Glutamatergic neuron (in vitro differentiated cells): Measurements from ENCODE around the gene TOMM6. TPM values are rescaled to one million over a fixed set of nuclear protein-coding genes. Genes with fewer than 3 reads are reported as not detected.

Experiments used
- DNase-seq: peaks from one replicate; pipeline ENCODE4 v3.0.0; 2022
- H3K27ac Mint-ChIP-seq: one replicate; pipeline ENCODE4 v1.8.0; 2020; ENCODE audit warnings: mild to moderate bottlenecking, mixed read lengths, inconsistent platforms; ENCODE audit not compliant: unreplicated experiment
- H3K27me3 Mint-ChIP-seq: one replicate; pipeline ENCODE4 v1.8.0; 2020; ENCODE audit warnings: mild to moderate bottlenecking, moderate library complexity, mixed read lengths, inconsistent platforms; ENCODE audit not compliant: unreplicated experiment
- H3K36me3 Mint-ChIP-seq: one replicate; pipeline ENCODE4 v1.8.0; 2020; ENCODE audit warnings: mild to moderate bottlenecking, mixed read lengths, inconsistent platforms; ENCODE audit not compliant: unreplicated experiment
- H3K4me1 Mint-ChIP-seq: one replicate; pipeline ENCODE4 v1.8.0; 2020; ENCODE audit warnings: mild to moderate bottlenecking, low read depth, mixed read lengths, inconsistent platforms; ENCODE audit not compliant: unreplicated experiment
- H3K4me3 Mint-ChIP-seq: one replicate; pipeline ENCODE4 v1.8.0; 2020; ENCODE audit warnings: mild to moderate bottlenecking, mixed read lengths, inconsistent platforms; ENCODE audit not compliant: unreplicated experiment
- H3K9me3 Mint-ChIP-seq: one replicate; pipeline ENCODE4 v1.8.0; 2020; ENCODE audit warnings: mild to moderate bottlenecking, moderate library complexity, mixed read lengths, inconsistent platforms; ENCODE audit not compliant: unreplicated experiment
- CTCF ChIP-seq: fragments of 200-600 bp; sonication (generic); IDR thresholded peaks from one replicate; pipeline ENCODE4 v1.5.0; 2021; ENCODE audit not compliant: partially characterized antibody, unreplicated experiment
- total RNA-seq: library from RNA; stranded (reverse); fragmentation: NEBNext Ultra II Directional; extraction: Animal tissue kit (Norgen Biotek cat#: 25700); gene quantifications from one replicate; pipeline ENCODE4 v1.2.1, GENCODE V29; 2021; ENCODE audit not compliant: unreplicated experiment

The TOMM6 gene
- total RNA-seq, 1 donor from 2014 or later = 111 TPM

- Mint-ChIP-seq H3K27me3 (peaks cover 9% of the 10 kb centered on the region), H3K4me3 (no peak overlapping the region), H3K9me3 (peaks cover 1% of the 10 kb centered on the region), H3K4me1 (no peaks in the 10 kb centered on the region), H3K27ac (no peak overlapping the region), H3K36me3 (no peaks in the 10 kb centered on the region)
- TF ChIP-seq CTCF = no peak
- no peak for DNase-seq
Measured at GRCh38 chr6:41743406-41744235, 43.9 kb upstream of the TOMM6 start.

DNA sequence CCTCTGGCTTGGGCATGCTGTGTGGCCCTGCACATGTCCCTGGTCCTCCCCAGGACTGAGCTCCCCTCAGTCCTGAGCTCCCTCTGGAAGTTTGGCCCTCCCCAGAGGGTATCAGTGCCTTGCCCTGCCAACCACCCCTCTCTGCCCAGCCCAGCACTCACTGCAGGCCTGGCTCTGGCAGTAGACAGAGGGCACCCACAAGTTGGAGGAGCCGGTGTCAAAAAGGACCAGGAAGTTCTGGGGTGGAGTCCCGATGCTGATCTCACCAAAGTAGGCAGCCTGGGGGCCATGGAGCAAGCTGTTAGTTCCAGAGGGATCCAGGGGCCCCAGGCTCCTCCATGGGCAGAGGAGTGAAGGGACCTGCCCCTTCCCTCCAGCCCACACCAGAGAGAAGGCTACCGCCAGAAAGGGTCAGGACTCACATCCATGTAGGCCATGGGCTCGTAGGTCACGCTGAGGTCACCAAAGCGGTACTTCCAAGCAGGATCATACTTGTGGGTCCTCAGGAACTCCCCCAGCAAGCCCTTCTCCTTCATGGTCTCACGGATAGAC lies 43.2 kb upstream of the TOMM6 start:
- H3K36me3 Mint-ChIP-seq = no peaks in the 10 kb centered on the region
- no peak overlapping the region for H3K4me3 Mint-ChIP-seq
- no peak for TF ChIP-seq CTCF
- peaks cover 9% of the 10 kb centered on the region for H3K27me3 Mint-ChIP-seq
- H3K9me3 Mint-ChIP-seq = peaks cover 1% of the 10 kb centered on the region
- H3K4me1 Mint-ChIP-seq = no peaks in the 10 kb centered on the region
- H3K27ac Mint-ChIP-seq = no peak overlapping the region
- no peak for DNase-seq

DNA sequence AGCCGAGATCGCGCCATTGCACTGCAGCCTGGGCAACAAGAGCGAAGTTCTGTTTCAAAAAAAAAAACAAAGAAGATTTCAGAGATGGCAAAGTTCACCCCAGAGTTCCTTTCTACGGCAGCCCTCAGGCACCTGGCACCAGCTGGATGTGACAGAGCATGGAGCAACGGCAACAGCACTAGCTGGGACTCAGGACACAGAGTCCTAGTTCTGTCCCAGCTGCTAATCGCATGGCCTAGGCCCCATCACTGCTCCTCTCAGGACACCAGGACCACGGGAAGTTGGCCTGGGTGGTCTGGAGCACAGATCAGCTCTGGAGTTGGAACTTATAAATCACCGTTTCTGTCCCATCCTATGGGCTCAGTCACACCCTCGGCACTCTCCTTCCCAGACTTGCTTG lies 41.4 kb upstream of the TOMM6 start:
- DNase-seq = no peak
- H3K27me3 Mint-ChIP-seq = peaks cover 13% of the 10 kb centered on the region

GRCh38 chr6:41747256-41748101 lies 40.0 kb upstream of the TOMM6 start, which contains the start of gene PGC:
PGC (minus strand) TSS chr6:41747397; CDS start chr6:41747334, 63 bp downstream.
- Mint-ChIP-seq H3K9me3 (peaks cover 1% of the 10 kb centered on the region), H3K4me1 (no peaks in the 10 kb centered on the region), H3K4me3 (no peak within 1 kb of the TSS), H3K27me3 (peaks cover 11% of the 10 kb centered on the region), H3K27ac (no peak within 1 kb of the TSS), H3K36me3 (no peaks in the 10 kb centered on the region)
- DNase-seq = no peak
- no peak for TF ChIP-seq CTCF

More for the DNA sequence above, 41.4 kb upstream of the TOMM6 start:
- H3K4me1 Mint-ChIP-seq = no peaks in the 10 kb centered on the region
- no peak for TF ChIP-seq CTCF
- H3K4me3 Mint-ChIP-seq = no peak overlapping the region
- H3K9me3 Mint-ChIP-seq = peaks cover 1% of the 10 kb centered on the region
- H3K36me3 Mint-ChIP-seq = no peaks in the 10 kb centered on the region
- H3K27ac Mint-ChIP-seq = no peak overlapping the region
